PFSK-1 (cell line): ENCODE measurements around the gene TRHDE.

Experiments used
- FOXP2 ChIP-seq: optimal IDR thresholded peaks from 2 replicates; pipeline ENCODE3; 2011; ENCODE audit warnings: borderline replicate concordance, control low read depth, inconsistent platforms; ENCODE audit not compliant: insufficient read depth; ENCODE audit errors: extremely low read length, extremely low read depth
- POLR2AphosphoS5 ChIP-seq: IDR thresholded peaks from 2 replicates; pipeline ENCODE4 v1.6.1; 2012; ENCODE audit warnings: low read depth, mild to moderate bottlenecking, control low read depth, low read length, moderate library complexity
- SIN3A ChIP-seq: IDR thresholded peaks from 2 replicates; pipeline ENCODE4 v1.6.1; 2012; ENCODE audit warnings: mild to moderate bottlenecking, low read length, moderate library complexity, borderline replicate concordance; ENCODE audit not compliant: insufficient read depth
- TAF1 ChIP-seq: IDR thresholded peaks from 2 replicates; pipeline ENCODE4 v1.6.1; 2012; ENCODE audit warnings: low read length, control low read depth, borderline replicate concordance; ENCODE audit not compliant: insufficient read depth
- TF ChIP-seq, protein P1 (sequence below), 2 experiments: IDR thresholded peaks; 2 replicates each; pipeline versions ENCODE4 v1.6.1 to v1.8.0; 2011 to 2012; ENCODE audit warnings: low read depth in 2 of 2, low read length in 2 of 2, control low read depth in 1 of 2, inconsistent platforms in 1 of 2, mild to moderate bottlenecking in 1 of 2, moderate library complexity in 1 of 2; ENCODE audit not compliant: insufficient read depth in 1 of 2

TRHDE gene

DNA sequence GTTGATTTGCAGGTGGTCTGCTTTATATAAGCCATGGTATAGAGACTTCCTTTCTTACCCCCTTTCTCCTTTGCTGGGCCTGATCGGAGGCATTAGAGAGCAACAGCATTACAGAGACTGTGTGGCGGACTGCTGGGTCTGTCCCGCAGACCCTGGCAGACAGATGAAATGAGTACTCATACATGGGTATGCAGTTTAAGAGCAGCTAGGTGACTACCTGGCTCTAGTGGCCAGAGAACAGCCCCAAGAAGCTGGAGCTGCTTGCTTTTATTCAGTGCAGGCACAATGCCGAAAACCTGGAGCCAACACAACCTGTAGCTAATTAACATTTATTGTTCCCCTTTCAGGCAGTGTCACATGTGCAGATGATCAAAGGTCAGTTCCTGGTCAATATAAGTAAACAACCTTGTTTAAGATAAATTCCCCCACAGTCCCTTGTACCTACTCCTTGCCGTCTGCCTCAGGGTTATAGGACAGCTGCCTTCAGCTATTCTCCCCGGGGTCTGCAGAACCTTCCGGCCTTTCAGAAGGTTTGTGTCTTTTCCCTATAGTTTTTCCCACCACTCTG is 160.0 kb downstream of the TRHDE start:
- TF ChIP-seq POLR2AphosphoS5 (no peak), TAF1 (no peak), SIN3A (no peak), FOXP2 (no peak)
- TF ChIP-seq, protein P1, sequence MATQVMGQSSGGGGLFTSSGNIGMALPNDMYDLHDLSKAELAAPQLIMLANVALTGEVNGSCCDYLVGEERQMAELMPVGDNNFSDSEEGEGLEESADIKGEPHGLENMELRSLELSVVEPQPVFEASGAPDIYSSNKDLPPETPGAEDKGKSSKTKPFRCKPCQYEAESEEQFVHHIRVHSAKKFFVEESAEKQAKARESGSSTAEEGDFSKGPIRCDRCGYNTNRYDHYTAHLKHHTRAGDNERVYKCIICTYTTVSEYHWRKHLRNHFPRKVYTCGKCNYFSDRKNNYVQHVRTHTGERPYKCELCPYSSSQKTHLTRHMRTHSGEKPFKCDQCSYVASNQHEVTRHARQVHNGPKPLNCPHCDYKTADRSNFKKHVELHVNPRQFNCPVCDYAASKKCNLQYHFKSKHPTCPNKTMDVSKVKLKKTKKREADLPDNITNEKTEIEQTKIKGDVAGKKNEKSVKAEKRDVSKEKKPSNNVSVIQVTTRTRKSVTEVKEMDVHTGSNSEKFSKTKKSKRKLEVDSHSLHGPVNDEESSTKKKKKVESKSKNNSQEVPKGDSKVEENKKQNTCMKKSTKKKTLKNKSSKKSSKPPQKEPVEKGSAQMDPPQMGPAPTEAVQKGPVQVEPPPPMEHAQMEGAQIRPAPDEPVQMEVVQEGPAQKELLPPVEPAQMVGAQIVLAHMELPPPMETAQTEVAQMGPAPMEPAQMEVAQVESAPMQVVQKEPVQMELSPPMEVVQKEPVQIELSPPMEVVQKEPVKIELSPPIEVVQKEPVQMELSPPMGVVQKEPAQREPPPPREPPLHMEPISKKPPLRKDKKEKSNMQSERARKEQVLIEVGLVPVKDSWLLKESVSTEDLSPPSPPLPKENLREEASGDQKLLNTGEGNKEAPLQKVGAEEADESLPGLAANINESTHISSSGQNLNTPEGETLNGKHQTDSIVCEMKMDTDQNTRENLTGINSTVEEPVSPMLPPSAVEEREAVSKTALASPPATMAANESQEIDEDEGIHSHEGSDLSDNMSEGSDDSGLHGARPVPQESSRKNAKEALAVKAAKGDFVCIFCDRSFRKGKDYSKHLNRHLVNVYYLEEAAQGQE (IDR thresholded peaks at IDR 0.05; ENCODE audit: insufficient read depth in 1 of 2, low read depth in 2 of 2, low read length in 2 of 2) = no peak

DNA sequence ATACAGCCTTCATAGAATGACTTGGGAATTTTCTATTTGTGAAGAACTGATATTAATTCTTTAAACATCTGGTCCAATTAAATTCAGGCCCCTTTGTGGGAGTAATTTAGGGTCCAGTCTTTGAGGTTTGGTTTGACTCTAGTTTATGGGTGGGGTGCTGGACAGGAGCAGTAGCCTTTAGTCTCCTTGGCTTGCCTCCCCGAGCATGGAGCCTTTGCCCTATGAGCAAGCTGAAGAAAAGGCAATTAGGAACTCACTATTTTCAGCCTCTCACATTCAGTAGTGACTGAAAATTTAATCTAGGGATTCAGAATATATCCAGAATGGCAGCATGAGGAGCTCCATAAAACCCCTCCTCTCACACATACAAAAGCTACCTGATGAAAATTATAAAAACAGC is 161.1 kb downstream of the TRHDE start:
- TF ChIP-seq, protein P1 (IDR thresholded peaks at IDR 0.05; ENCODE audit: insufficient read depth in 1 of 2, low read depth in 2 of 2, low read length in 2 of 2) = no peak
- TF ChIP-seq POLR2AphosphoS5 (no peak), TAF1 (no peak), SIN3A (no peak), FOXP2 (no peak)

DNA sequence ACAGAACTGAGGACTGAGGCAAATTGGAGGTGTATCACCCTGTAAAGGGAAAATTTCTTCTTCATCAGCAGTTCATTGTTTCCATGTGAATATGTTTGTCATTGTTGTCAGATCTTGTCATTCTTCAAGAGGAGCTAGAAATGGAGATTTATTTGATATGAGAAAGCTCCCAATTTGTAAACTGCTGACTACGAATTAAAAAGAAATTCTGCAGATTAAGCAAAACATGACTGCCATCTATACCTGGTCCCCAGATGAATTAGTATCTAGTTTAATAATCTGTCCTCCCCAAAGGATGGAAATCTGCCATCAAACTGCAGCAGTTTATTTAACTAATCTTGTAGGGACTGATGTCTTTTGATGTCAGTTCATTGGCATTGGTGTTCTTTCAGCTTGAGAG is 162.8 kb downstream of the TRHDE start:
- no peak for TF ChIP-seq FOXP2
- TF ChIP-seq SIN3A = no peak
- no peak for TF ChIP-seq POLR2AphosphoS5
- TF ChIP-seq, protein P1 (IDR thresholded peaks at IDR 0.05; ENCODE audit: insufficient read depth in 1 of 2, low read depth in 2 of 2, low read length in 2 of 2) = no peak
- TF ChIP-seq TAF1 = no peak

DNA sequence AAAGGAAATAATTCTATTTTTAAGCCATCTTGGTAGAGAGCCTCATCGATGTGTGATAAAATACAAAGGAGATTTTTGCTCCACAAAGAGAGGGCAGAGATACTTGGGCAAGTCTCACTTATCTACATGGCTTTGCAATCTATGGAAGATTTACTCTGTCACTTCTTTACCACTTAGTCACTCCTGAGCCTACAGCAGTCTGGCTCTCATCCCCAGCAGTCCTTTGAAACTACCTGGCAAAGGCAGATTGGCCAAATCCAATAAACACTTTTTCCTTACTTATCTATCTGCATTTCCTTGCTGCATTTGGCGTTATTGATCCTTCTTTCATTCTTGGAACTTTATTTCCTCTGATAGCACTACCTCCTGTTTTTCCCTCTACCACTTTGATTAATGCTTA is 170.0 kb downstream of the TRHDE start:
- TF ChIP-seq, protein P1 (IDR thresholded peaks at IDR 0.05; ENCODE audit: insufficient read depth in 1 of 2, low read depth in 2 of 2, low read length in 2 of 2) = no peak
- TF ChIP-seq FOXP2 (no peak), SIN3A (no peak), POLR2AphosphoS5 (no peak), TAF1 (no peak)

DNA sequence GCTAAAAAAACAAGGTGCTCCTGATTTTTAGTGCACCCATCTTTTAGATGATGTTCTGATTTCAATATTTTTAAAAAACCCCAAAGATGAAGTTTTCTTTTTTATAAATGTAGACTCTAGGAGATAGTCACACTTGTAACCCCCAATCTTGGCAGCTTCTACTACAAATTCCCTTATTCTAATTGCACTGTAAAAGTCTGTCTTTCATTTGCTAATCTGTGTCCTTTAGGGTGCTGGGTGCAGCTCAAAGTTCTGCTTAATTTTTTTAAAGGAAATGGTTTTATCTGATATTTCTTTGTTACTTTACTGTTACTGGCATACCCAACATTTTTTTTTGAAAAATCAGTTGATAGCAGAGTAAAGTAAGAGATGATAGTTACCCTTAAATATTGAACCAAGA is 172.0 kb downstream of the TRHDE start:
- TF ChIP-seq SIN3A (no peak), POLR2AphosphoS5 (no peak), FOXP2 (no peak), TAF1 (no peak)
- TF ChIP-seq, protein P1 (IDR thresholded peaks at IDR 0.05; ENCODE audit: insufficient read depth in 1 of 2, low read depth in 2 of 2, low read length in 2 of 2) = no peak
